ENCODE results near the gene ACKR2. TPM values are rescaled to one million over a fixed set of nuclear protein-coding genes. Genes with fewer than 3 reads are reported as not detected.

The ACKR2 gene, protein sequence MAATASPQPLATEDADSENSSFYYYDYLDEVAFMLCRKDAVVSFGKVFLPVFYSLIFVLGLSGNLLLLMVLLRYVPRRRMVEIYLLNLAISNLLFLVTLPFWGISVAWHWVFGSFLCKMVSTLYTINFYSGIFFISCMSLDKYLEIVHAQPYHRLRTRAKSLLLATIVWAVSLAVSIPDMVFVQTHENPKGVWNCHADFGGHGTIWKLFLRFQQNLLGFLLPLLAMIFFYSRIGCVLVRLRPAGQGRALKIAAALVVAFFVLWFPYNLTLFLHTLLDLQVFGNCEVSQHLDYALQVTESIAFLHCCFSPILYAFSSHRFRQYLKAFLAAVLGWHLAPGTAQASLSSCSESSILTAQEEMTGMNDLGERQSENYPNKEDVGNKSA
- 0.56 and 0.92 TPM in 2 replicates for total RNA-seq

DNA sequence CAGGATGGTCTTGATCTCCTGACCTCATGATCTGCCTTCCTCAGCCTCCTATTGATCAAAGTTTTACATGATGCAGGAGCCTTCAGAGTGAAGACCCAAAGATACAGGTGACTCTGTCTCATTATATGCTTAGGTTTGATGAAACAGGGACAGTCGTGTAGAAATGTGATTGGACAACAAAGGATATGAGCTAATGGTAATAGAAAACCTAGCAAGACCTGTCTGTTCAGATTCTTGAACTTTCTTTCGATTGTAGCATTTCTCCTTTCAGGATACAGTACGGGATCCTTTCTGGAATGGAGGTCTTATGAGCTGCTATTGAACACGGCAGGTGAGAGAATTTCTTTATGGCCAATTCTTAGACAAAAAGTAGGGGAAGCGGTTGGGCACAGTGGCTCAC is at the start of gene ACKR2:
Gene ACKR2 (plus strand): TSS at position 244 of the 400 bp plus-strand sequence. CDS start 55,058 bp downstream, outside the sequence.

DNA sequence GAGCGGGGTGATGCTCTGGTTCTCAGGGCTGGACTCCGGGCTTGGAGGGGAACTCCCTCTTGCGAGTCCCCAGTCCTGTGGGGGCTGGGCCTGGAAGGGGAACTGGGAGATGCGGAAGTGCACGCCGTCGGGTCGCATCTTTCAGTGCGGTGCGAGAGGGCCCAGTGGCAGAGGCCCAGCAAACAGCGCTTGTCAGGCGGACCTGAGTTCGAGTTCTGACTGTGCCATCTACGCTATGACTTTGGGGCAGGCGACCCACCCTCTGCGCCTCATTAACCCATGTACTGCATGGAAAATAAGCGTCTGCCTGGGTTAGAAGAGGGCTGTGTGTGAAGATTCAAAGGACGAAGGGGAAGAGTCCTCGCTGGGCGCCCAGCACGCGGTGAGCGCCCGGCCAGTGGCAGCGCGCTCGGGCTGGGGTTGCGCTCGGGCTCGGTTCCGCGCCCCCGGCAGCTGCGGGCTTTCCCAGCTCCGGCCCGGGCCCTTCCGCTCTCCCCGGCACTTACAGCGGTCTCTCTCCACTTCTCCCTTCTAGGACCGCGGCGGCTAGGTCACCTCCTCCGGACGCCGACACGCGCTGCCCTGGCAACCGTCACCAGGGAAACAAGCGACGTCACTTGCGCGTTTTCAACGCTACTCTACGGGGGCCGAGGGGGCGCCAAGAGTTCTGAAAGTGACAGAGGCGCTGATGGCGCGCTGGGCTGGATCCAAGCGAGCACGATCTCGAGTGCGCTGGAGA is 36.4 kb upstream of the ACKR2 start, which contains the start of gene CCDC13:
Gene CCDC13 (minus strand): TSS at position 584 of the 739 bp plus-strand sequence. CDS start 14,908 bp downstream, outside the sequence.

DNA sequence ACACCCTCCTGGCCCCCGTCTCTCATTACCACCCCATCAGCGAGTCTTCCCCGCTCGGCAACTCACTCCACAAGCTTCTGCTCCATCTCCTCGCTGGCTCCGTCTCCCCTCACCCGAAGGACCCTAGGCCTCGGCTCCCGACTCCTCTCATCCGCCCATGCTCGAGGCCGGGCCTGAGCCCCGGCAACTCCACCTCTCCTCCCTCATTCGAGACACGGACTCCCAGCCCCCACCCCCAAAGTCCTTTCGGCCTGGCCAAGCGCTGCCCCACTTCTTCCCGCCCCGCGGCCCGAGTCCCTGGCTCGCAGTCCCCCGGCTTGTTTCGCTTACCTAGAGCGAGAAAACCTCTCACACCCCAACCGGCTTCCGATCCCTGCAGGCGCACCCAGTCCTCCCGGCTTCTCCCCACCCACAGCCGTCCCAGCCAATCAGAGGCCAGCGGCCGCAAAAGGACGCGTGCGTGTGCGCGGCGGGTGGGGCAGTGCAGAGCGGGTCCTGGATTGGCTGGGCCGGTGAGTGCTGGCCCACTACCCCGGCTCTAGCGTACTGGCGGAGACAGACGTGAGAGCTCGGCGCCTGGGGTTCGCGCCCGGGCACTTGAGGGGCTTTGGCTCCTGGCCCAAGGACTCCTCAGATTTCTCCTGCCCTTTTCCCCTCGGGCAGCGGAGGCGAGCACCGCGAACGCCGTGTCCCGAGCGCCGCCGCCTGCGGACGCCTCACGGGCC is 5.0 kb upstream of the ACKR2 start, which contains the start of gene HIGD1A:
Gene HIGD1A (minus strand): TSS at position 385 of the 725 bp plus-strand sequence. CDS start 10,237 bp downstream, outside the sequence.

DNA sequence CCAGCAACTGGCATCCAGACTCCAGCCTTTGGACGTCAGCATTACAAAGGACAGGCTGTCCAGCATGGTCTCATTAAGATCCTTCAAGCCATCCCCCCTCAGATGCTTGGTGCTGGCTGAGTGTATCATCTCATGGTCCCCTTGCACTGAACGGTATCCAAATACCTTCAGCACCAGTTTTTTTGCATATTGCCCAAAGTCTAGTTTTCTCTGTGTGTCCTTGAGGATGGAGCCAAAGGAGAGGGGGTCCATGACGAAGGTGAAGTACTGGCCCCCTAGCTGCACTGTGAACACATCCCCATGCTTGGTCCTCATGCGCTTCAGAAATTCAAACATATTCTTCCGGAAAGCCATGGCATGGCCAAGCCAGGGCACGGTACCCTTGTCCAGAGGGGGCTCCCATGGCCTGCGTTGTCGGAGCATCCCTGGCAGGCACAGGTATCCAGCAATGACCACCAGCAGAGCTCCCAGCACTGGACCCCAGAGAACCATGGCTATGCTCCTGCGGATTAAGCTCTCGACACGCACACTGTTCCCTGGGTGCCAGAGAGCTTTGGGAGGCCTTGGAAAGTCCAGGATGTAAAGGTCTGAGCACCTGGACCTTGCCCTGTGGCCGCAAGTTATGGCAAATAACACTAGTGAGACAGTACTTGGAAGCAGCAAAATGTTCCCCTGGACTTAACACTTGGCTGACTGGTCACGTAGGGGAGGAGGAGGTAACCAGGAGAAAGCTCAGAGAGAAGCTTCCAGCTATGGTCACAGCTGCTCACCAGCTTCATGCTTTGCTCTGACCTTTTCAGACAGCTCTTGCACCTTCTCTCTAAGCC is 66.3 kb downstream of the ACKR2 start, which contains the start of gene CYP8B1:
Gene CYP8B1 (minus strand): TSS at position 555 of the 827 bp plus-strand sequence. CDS start 63 bp downstream, at position 492.

DNA sequence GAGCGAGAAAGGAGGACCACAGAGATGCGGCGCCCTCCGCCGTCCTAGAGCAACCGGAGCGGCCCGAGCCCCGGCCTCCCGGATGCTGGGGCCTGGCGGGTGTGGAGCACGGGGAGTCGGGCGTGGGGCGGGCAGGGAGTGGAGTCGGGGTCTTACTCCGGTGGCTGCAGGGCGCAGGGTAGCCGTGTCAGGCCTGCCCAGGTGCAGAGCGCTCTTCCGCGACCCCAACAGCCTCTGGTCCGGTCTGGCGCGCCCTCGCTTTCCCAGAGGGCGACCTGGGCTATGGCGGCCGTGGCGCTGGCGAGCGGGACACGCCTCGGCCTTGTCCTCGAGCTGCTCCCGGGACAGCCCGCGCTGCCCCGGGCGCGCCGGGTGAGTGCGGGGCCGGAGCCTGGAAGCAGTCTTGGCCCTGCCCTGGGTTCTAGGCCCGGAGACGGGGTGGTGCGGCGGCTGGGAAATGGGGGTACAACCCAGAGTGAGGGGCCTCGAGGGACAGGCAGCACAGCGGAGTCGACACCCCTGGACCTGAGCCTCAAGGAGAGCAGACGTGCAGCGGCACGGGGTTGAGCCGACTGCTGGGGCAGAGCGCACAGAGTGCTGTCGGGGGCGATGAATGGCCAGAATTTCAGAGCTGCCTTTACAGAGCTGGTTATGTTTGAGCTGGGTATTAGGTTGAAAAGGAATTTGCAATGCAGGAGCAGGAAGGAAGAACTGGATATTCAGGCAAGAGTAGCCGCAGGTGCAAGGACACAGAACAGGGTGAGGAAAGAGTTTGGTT is 97.0 kb downstream of the ACKR2 start, which contains the start of gene ZNF662:
Gene ZNF662 (plus strand): TSS at position 73 of the 778 bp plus-strand sequence. CDS start 1,973 bp downstream, outside the sequence.

Other genes starting within 250 kb of the ACKR2 start
- gene SEC22C, start 227.5 kb upstream of the ACKR2 start, total RNA-seq, result 39.2 and 46.8 TPM in 2 replicates
- gene SS18L2, start 218.6 kb upstream of the ACKR2 start, total RNA-seq, result 29.8 and 36.3 TPM in 2 replicates
- gene NKTR, start 208.8 kb upstream of the ACKR2 start, total RNA-seq, result 7.9 and 13.6 TPM in 2 replicates
- gene ZBTB47, start 155.7 kb upstream of the ACKR2 start, total RNA-seq, result 5.7 and 9.1 TPM in 2 replicates
- gene KLHL40, start 123.9 kb upstream of the ACKR2 start, total RNA-seq, result not detected in 2 replicates
- gene HHATL, start 106.6 kb upstream of the ACKR2 start, total RNA-seq, result not detected in 2 replicates
- 0.19 and 0.35 TPM in 2 replicates for gene CCDC13, start 36.2 kb upstream of the ACKR2 start, total RNA-seq
- gene HIGD1A, start 5.0 kb upstream of the ACKR2 start, total RNA-seq, result 247 and 272 TPM in 2 replicates
- gene CYP8B1, start 66.4 kb downstream of the ACKR2 start, total RNA-seq, result not detected in 2 replicates
- gene ZNF662, start 96.7 kb downstream of the ACKR2 start, total RNA-seq, result 0.09 and 0.35 TPM in 2 replicates
- 0.07 and 0.98 TPM in 2 replicates for gene GASK1A, start 169.9 kb downstream of the ACKR2 start, total RNA-seq